Esophagus squamous epithelium (tissue), 4 donors: ENCODE data around the gene TAF6.

Experiments used
- POLR2A ChIP-seq, 4 donors: fragments of 450-650 bp; IDR thresholded peaks; one replicate each; pipeline ENCODE4 v1.6.1; 2017; ENCODE audit warnings: antibody characterized with exemption in 4 of 4, mild to moderate bottlenecking in 4 of 4, moderate library complexity in 3 of 4
- TF ChIP-seq, protein P1 (sequence below), 6 experiments: fragments of 450-650 bp in 4 of 6; fragments of 200-600 bp in 2 of 6; sonication (generic) in 2 of 6; IDR thresholded peaks; one replicate each; pipeline ENCODE4 v1.5.1; 2016 to 2019; ENCODE audit warnings: antibody characterized with exemption in 6 of 6, mild to moderate bottlenecking in 4 of 6, moderate library complexity in 4 of 6

- TF ChIP-seq, protein P1, sequence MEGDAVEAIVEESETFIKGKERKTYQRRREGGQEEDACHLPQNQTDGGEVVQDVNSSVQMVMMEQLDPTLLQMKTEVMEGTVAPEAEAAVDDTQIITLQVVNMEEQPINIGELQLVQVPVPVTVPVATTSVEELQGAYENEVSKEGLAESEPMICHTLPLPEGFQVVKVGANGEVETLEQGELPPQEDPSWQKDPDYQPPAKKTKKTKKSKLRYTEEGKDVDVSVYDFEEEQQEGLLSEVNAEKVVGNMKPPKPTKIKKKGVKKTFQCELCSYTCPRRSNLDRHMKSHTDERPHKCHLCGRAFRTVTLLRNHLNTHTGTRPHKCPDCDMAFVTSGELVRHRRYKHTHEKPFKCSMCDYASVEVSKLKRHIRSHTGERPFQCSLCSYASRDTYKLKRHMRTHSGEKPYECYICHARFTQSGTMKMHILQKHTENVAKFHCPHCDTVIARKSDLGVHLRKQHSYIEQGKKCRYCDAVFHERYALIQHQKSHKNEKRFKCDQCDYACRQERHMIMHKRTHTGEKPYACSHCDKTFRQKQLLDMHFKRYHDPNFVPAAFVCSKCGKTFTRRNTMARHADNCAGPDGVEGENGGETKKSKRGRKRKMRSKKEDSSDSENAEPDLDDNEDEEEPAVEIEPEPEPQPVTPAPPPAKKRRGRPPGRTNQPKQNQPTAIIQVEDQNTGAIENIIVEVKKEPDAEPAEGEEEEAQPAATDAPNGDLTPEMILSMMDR (IDR thresholded peaks at IDR 0.05) = no peak
- no peak for TF ChIP-seq POLR2A (IDR thresholded peaks at IDR 0.05)
Measured at GRCh38 chr7:100107890-100108289, 11.3 kb downstream of the TAF6 start.
